Mammary epithelial cell (primary cell): Measurements from ENCODE around the gene AGPS.

Source experiments
- EZH2 ChIP-seq: IDR thresholded peaks from 2 replicates; pipeline ENCODE4 v1.6.1; 2012; ENCODE audit warnings: low read length, inconsistent platforms, borderline replicate concordance
- TF ChIP-seq, protein P1 (sequence below), 2 donors: IDR thresholded peaks in 1 of 2; conservative IDR thresholded peaks in 1 of 2; 2 replicates each; pipeline ENCODE4 v1.5.1; 2011 to 2012; ENCODE audit warnings: inconsistent platforms in 2 of 2, low read length in 2 of 2, mild to moderate bottlenecking in 2 of 2, control low read depth in 1 of 2, low read depth in 1 of 2; ENCODE audit not compliant: insufficient read depth in 1 of 2; ENCODE audit errors: extremely low read depth in 1 of 2

DNA sequence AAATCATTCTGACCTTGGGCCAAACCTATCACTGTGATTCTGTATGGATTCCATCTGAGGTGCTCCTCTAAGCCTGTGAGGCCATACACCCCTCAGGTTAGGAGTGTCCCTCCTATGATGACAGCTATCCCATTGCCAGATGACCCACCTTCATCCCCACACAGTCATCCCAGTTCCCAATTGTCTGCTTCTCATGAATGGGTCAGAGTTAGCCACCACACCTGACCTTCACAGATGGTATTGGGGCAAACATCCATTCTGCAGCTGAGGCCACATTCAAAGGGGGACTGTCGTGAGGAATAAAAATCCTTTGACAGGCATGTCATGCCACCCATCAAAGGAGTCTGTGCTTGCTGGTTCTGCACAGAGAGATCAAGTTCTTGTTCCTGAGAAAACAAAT, 155.2 kb downstream of the AGPS start:
- TF ChIP-seq, protein P1, sequence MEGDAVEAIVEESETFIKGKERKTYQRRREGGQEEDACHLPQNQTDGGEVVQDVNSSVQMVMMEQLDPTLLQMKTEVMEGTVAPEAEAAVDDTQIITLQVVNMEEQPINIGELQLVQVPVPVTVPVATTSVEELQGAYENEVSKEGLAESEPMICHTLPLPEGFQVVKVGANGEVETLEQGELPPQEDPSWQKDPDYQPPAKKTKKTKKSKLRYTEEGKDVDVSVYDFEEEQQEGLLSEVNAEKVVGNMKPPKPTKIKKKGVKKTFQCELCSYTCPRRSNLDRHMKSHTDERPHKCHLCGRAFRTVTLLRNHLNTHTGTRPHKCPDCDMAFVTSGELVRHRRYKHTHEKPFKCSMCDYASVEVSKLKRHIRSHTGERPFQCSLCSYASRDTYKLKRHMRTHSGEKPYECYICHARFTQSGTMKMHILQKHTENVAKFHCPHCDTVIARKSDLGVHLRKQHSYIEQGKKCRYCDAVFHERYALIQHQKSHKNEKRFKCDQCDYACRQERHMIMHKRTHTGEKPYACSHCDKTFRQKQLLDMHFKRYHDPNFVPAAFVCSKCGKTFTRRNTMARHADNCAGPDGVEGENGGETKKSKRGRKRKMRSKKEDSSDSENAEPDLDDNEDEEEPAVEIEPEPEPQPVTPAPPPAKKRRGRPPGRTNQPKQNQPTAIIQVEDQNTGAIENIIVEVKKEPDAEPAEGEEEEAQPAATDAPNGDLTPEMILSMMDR (conservative IDR thresholded peaks at IDR 0.05 in 1 of 2, IDR thresholded peaks at IDR 0.05 in 1 of 2; ENCODE audit: extremely low read depth in 1 of 2, insufficient read depth in 1 of 2, low read depth in 1 of 2, low read length in 2 of 2), result no peak
- no peak for TF ChIP-seq EZH2
